Right atrium auricular region (tissue), 2 donors: ENCODE results near the gene CEP83. TPM values are rescaled to one million over a fixed set of nuclear protein-coding genes. Genes with fewer than 3 reads are reported as not detected.

Source experiments
- DNase-seq: peaks from one replicate; pipeline ENCODE4 v3.0.0-alpha.2; 2019; ENCODE audit warnings: low spot score
- H3K27ac ChIP-seq, 2 donors: fragments of 200-600 bp; sonication (generic); 1 replicate in 1 of 2; 2 replicates in 1 of 2; pipeline ENCODE4 v1.5.1; 2016 to 2019
- H3K27me3 ChIP-seq, 2 donors: fragments of 200-600 bp; sonication (generic); one replicate each; pipeline versions ENCODE4 v1.5.1 to v1.6.0; 2017 to 2019
- H3K36me3 ChIP-seq: fragments of 200-600 bp; sonication (generic); one replicate; pipeline ENCODE4 v1.5.1; 2016
- H3K4me1 ChIP-seq, 2 donors: fragments of 200-600 bp; sonication (generic); one replicate each; pipeline versions ENCODE4 v1.5.1 to v1.6.0; 2017 to 2019
- H3K4me3 ChIP-seq, 2 donors: fragments of 200-600 bp; sonication (generic); 1 replicate in 1 of 2; 2 replicates in 1 of 2; pipeline ENCODE4 v1.5.1; 2017 to 2019; ENCODE audit warnings: mild to moderate bottlenecking in 1 of 2, moderate library complexity in 1 of 2
- H3K9me3 ChIP-seq, 2 donors: fragments of 200-600 bp; sonication (generic); one replicate each; pipeline ENCODE4 v1.5.1; 2019
- total RNA-seq, 2 donors: library from RNA; depleted of rRNA; stranded (reverse); fragments of >200 nt; gene quantifications; one replicate each; pipeline ENCODE4 v1.1.0, GENCODE V29; 2016
- TF ChIP-seq, protein P1 (sequence below), 2 donors: fragments of 200-600 bp; sonication (generic); IDR thresholded peaks; one replicate each; pipeline ENCODE4 v1.5.1; 2019; ENCODE audit warnings: antibody characterized with exemption in 2 of 2

The CEP83 gene
- total RNA-seq, 2 donors from 2014 or later: 13.0 to 16.6 TPM

DNA sequence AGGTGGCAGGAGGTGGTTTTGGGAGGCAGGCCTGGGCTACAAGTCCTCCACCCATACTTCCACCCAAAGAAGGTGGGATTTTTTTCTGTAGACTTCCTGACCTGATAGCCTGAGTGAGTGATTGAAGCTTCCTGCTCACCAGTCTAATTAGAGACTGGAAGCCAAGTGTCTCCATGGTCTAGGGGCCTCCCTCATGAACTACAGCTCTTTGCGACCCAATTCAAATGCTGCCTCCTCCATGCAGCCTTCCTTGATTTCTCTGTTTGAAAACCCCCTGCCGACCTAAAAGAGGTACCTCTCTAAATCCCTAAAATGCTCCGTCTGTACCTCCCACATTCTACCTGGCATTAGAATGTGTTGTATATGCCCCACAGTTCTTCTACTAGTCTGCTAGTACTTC lies 186.4 kb downstream of the CEP83 start:
- Histone ChIP-seq H3K27ac (no peak overlapping the region), H3K27me3 (no peaks in the 10 kb centered on the region), H3K4me3 (no peak overlapping the region), H3K4me1 (no peaks in the 10 kb centered on the region), H3K9me3 (no peaks in the 10 kb centered on the region), H3K36me3 (no peaks in the 10 kb centered on the region)
- DNase-seq: no peak
- TF ChIP-seq, protein P1, sequence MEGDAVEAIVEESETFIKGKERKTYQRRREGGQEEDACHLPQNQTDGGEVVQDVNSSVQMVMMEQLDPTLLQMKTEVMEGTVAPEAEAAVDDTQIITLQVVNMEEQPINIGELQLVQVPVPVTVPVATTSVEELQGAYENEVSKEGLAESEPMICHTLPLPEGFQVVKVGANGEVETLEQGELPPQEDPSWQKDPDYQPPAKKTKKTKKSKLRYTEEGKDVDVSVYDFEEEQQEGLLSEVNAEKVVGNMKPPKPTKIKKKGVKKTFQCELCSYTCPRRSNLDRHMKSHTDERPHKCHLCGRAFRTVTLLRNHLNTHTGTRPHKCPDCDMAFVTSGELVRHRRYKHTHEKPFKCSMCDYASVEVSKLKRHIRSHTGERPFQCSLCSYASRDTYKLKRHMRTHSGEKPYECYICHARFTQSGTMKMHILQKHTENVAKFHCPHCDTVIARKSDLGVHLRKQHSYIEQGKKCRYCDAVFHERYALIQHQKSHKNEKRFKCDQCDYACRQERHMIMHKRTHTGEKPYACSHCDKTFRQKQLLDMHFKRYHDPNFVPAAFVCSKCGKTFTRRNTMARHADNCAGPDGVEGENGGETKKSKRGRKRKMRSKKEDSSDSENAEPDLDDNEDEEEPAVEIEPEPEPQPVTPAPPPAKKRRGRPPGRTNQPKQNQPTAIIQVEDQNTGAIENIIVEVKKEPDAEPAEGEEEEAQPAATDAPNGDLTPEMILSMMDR (IDR thresholded peaks at IDR 0.05): no peak

DNA sequence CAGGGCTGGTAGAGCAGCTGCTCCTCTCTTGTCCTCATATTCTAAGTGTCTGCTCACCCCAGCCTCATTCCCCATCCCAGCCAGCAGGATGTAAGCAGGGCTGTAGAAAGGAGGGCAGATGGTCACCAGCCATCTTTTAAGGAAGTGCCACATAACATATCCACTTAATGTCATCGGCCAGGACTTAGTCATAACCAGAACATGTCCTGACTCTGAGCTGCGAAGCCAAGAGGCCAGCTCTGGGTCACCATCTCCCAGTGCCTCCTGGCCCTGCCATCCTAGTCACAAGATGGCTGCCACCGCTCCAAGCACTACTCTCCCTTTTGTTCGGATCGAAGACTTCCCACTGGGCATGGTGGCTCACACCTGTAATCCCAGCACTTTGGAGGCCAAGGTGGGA lies 187.4 kb downstream of the CEP83 start:
- TF ChIP-seq, protein P1 (IDR thresholded peaks at IDR 0.05): no peak
- Histone ChIP-seq H3K4me1 (peaks cover 0 to 9% of the 10 kb centered on the region in 2 donors), H3K27me3 (no peaks in the 10 kb centered on the region), H3K9me3 (no peaks in the 10 kb centered on the region), H3K4me3 (no peak overlapping the region), H3K27ac (no peak overlapping the region), H3K36me3 (no peaks in the 10 kb centered on the region)
- no peak for DNase-seq

DNA sequence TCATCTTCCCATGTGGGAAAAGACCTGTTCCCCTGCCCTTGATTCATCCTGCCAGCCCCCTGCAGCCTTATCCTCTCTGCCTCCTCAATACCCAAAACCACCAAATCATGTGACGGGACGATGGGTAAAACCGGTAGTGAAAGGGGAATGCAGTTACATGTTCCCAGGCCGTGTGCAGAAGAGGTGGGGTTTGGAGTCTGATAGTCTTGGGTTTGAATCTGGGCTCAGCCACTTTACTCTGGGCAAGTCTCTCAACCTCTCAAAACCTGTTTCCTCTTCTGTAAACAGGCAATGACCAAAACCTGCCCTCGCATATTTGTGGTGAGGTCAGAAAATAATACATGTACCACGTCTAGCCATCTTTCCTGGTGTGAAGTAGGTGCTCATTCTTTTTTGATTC lies 188.3 kb downstream of the CEP83 start:
- no peak for DNase-seq
- no peaks in the 10 kb centered on the region for H3K27me3 ChIP-seq
- no peaks in the 10 kb centered on the region for H3K36me3 ChIP-seq
- H3K27ac ChIP-seq: no peak overlapping the region
- H3K4me3 ChIP-seq: no peak overlapping the region
- TF ChIP-seq, protein P1 (IDR thresholded peaks at IDR 0.05): no peak
- no peaks in the 10 kb centered on the region for H3K9me3 ChIP-seq
- H3K4me1 ChIP-seq: peaks cover 0 to 17% of the 10 kb centered on the region in 2 donors

DNA sequence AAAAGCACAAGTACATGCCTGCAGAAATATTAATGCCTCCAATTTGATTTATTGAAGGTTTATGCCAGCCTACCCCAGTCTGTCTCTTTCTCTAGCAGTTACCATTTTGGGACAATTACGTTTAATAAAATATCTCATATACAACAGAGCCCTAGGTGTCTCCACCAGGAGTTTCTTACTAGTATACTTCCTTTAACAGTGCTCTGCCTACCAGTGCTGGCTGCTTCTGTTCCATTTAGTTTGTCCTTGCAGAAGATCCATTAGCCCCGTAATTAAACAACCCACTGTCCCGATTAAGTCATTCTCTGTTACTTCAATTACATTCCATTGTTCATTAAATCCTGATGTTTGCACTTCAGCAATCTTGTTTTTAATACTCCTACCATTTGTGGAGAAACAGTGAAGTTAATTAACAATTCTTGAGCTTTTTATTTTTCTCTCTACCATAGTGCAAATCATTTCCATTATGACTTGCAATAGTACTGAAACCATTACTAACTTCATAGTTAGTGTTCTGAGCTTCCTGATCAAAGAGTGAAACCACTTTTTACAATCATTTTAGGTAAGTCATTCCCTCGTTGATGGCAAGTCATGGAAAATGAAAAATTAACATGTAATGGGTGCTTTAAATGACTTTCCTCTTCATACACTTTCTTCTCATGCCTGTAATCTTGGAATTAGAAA lies 190.2 kb downstream of the CEP83 start:
- H3K9me3 ChIP-seq: no peaks in the 10 kb centered on the region
- no peak overlapping the region for H3K27ac ChIP-seq
- H3K27me3 ChIP-seq: no peaks in the 10 kb centered on the region
- DNase-seq: no peak
- no peak overlapping the region for H3K4me3 ChIP-seq
- H3K36me3 ChIP-seq: no peaks in the 10 kb centered on the region
- peaks cover 0 to 31% of the 10 kb centered on the region in 2 donors for H3K4me1 ChIP-seq
- TF ChIP-seq, protein P1 (IDR thresholded peaks at IDR 0.05): no peak

DNA sequence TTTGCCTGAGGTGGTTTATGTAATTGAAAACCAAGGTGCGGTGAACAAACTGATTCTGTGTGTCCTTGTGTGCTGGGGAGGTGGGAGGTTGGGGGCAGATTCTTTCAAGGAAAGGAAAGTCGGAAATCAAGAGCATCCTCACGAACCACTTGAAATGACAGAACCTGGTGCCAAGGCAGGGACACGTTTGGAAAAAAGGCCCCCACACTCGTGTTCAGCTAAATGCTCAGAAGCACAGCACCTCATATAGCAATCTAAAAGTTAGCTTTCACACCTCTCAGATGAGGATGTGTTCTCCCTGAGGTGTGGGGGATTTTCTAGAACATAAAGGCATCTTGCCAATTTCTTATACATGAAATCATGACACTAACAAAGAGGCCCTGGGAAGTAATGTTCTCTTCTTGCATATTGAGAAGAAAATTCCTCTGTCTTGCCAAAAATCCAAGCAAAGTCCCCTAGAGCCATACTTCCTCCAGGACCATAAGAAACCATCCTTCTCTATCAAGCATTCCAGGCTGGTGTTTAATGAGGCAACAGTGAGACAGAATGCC lies 191.7 kb downstream of the CEP83 start:
- TF ChIP-seq, protein P1 (IDR thresholded peaks at IDR 0.05): no peak
- H3K27ac ChIP-seq: peak overlapping the region; percentile 32 to 62
- no peak for DNase-seq
- no peak overlapping the region for H3K4me3 ChIP-seq
- H3K4me1 ChIP-seq: peaks cover 0 to 37% of the 10 kb centered on the region in 2 donors
- no peaks in the 10 kb centered on the region for H3K27me3 ChIP-seq
- H3K9me3 ChIP-seq: no peaks in the 10 kb centered on the region
- H3K36me3 ChIP-seq: no peaks in the 10 kb centered on the region

DNA sequence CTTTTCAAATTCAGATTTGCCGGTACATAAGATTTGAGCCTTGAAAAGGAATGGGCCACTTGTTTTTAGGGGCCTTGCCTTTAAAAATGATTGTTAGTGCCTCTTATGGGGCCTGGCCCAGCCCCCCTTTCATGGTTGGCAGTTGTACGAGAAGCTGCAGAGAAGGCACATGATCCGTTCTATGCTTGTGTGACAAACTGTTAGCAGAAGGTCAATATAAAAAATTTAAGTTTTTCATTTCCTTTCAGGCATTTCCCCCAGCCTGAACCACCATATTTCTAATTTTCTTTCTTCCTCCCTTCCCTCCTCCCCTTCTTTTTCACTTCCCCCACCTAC lies 192.2 kb downstream of the CEP83 start:
- no peaks in the 10 kb centered on the region for H3K27me3 ChIP-seq
- H3K4me3 ChIP-seq: no peak overlapping the region
- no peaks in the 10 kb centered on the region for H3K36me3 ChIP-seq
- TF ChIP-seq, protein P1 (IDR thresholded peaks at IDR 0.05): no peak
- peak overlapping the region; percentile 32 to 62 for H3K27ac ChIP-seq
- H3K9me3 ChIP-seq: no peaks in the 10 kb centered on the region
- no peak for DNase-seq
- H3K4me1 ChIP-seq: peaks cover 0 to 41% of the 10 kb centered on the region in 2 donors
